BJ (cell line): ENCODE measurements around the gene NAGLU. TPM values are rescaled to one million over a fixed set of nuclear protein-coding genes. Genes with fewer than 3 reads are reported as not detected.
"Not testable (repeated sequence)": the region's sequence is repeated elsewhere in the genome, so short reads cannot be mapped to it uniquely, and the experiment has no call there.

Experiments used
- CTCF ChIA-PET: fragments of 350-600 bp; formaldehyde crosslinking; extraction: SDS; loops from one replicate; lab custom pipeline; 2021; ENCODE audit warnings: antibody characterized with exemption, inconsistent platforms; lab: Yijun Ruan, JAX
- POLR2A ChIA-PET: fragments of 300-600 bp; sonication (Branson Sonifier 250); formaldehyde crosslinking; extraction: SDS; loops from one replicate; lab custom pipeline; 2021; ENCODE audit warnings: antibody characterized with exemption; lab: Charles Lee
- DNase-seq: peaks from one replicate; pipeline ENCODE4 v3.0.0-alpha.2; 2011; ENCODE audit warnings: low read depth
- H3K27me3 ChIP-seq: 2 replicates; pipeline ENCODE4 v1.6.0; 2011; ENCODE audit warnings: low read length; ENCODE audit not compliant: control insufficient read depth, insufficient read depth
- H3K36me3 ChIP-seq: 2 replicates; pipeline ENCODE4 v1.5.1; 2011; ENCODE audit warnings: low read length; ENCODE audit not compliant: control insufficient read depth, insufficient read depth
- H3K4me3 ChIP-seq: 2 replicates; pipeline ENCODE4 v1.5.1; 2011; ENCODE audit warnings: low read depth, mild to moderate bottlenecking, control low read depth, low read length
- polyA plus RNA-seq: library from polyadenylated mRNA; depleted of rRNA; stranded (reverse); fragments of >200 nt; gene quantifications from 2 replicates; pipeline ENCODE4 v1.2.3, GENCODE V29; 2011
- TF ChIP-seq, protein P1 (sequence below): IDR thresholded peaks from 2 replicates; pipeline ENCODE4 v1.5.1; 2011; ENCODE audit warnings: low read depth, mild to moderate bottlenecking, control low read depth, inconsistent platforms, low read length, moderate library complexity; ENCODE audit not compliant: insufficient read depth

The NAGLU gene
- polyA plus RNA-seq, 1 experiment: 45.3 TPM

- Histone ChIP-seq H3K36me3 (no peaks in the 10 kb centered on the region; the same call in 1 of the 2 replicates), H3K27me3 (no peaks in the 10 kb centered on the region), H3K4me3 (peak overlapping the region; percentile 95)
- TF ChIP-seq, protein P1, sequence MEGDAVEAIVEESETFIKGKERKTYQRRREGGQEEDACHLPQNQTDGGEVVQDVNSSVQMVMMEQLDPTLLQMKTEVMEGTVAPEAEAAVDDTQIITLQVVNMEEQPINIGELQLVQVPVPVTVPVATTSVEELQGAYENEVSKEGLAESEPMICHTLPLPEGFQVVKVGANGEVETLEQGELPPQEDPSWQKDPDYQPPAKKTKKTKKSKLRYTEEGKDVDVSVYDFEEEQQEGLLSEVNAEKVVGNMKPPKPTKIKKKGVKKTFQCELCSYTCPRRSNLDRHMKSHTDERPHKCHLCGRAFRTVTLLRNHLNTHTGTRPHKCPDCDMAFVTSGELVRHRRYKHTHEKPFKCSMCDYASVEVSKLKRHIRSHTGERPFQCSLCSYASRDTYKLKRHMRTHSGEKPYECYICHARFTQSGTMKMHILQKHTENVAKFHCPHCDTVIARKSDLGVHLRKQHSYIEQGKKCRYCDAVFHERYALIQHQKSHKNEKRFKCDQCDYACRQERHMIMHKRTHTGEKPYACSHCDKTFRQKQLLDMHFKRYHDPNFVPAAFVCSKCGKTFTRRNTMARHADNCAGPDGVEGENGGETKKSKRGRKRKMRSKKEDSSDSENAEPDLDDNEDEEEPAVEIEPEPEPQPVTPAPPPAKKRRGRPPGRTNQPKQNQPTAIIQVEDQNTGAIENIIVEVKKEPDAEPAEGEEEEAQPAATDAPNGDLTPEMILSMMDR: no peak
- no peak for DNase-seq
- CTCF ChIA-PET: interaction anchor here (1.1 to 1.8 kb wide), 4 partner anchors 12 to 486 kb away, joined by 3 to 4 read pairs (median 4); no protein-coding TSS in a partner anchor
- POLR2A ChIA-PET: interaction anchor here (0.5 kb wide), 1 partner anchor 24 kb away, joined by 5 read pairs; no protein-coding TSS in a partner anchor
Observed at GRCh38 chr17:42553866-42554249, 17.8 kb downstream of the NAGLU start.

DNA sequence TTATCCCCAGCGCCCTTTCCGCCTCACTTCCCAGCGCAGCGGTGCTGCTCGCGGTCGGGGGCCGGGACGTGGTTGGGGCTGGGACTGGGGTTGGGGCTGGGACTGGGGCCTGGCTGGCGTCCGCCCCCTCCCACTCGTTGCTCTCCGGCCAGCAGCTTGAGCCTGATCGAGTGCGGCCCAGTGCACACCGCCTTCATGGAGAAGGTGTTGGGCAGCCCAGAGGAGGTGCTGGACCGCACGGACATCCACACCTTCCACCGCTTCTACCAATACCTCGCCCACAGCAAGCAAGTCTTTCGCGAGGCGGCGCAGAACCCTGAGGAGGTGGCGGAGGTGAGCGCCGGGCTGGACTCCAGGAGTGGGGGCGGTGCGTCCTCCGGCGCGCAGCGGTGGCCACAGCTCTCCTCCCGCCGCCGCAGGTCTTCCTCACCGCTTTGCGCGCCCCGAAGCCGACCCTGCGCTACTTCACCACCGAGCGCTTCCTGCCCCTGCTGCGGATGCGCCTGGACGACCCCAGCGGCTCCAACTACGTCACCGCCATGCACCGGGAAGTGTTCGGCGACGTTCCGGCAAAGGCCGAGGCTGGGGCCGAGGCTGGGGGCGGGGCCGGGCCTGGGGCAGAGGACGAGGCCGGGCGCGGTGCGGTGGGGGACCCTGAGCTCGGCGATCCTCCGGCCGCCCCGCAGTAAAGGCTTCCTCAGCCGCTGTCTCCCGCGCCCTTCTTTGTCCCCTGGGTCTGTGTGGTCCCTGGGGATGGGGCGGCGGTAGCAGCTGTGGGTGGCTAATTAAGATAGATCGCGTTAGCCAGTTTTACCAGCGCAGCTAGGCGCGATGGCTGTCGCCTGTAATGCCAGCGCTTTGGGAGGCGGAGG lies 18.4 kb downstream of the NAGLU start:
- ChIA-PET CTCF (interaction anchor here (0.6 to 1.8 kb wide), 7 partner anchors 13 to 591 kb away, joined by 3 to 4 read pairs (median 4); partner anchors contain the start of gene MLX), POLR2A (interaction anchor here (0.5 kb wide), 1 partner anchor 25 kb away, joined by 5 read pairs; no protein-coding TSS in a partner anchor)
- TF ChIP-seq, protein P1: no peak
- no peaks in the 10 kb centered on the region; the same call in 1 of the 2 replicates for H3K36me3 ChIP-seq
- no peaks in the 10 kb centered on the region for H3K27me3 ChIP-seq
- no peak for DNase-seq
- peak overlapping the region; percentile 95 for H3K4me3 ChIP-seq

DNA sequence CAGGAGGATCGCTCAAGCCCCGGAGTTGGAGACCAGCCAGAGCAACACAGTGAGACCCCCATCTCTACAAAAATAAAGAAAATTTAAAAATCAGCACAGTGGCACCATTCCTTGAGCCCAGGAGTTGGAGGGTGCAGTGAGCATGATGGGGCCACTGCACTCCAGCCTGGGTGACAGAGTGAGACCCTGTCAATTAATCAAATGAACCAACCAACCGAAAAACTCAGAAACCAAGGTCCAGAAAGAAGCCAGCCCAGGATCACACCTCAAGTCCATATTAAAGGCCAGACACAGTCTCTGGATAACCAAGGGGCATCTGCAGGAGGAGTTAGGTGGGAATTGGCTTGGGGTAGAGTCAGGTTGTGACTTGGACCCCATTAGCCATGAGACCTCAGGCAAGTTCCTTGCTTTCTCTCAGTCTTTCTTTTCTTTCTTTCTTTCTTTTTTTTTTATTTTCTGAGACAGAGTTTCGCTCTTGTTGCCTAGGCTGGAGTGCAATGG lies 19.1 kb downstream of the NAGLU start:
- TF ChIP-seq, protein P1: no peak
- no peaks in the 10 kb centered on the region; the same call in 1 of the 2 replicates for H3K36me3 ChIP-seq
- CTCF ChIA-PET: interaction anchor here (0.6 to 1.8 kb wide), 5 partner anchors 12 to 592 kb away, joined by 3 to 4 read pairs (median 4); partner anchors contain the start of gene MLX
- peak overlapping the region; percentile 95 for H3K4me3 ChIP-seq
- DNase-seq: no peak
- POLR2A ChIA-PET: no interaction called here
- H3K27me3 ChIP-seq: no peaks in the 10 kb centered on the region

- H3K27me3 ChIP-seq, H3K36me3 ChIP-seq, CTCF ChIA-PET, POLR2A ChIA-PET, H3K4me3 ChIP-seq, DNase-seq: not testable (repeated sequence)
Observed at GRCh38 chr17:42555961-42556617, 20.0 kb downstream of the NAGLU start.

- POLR2A ChIA-PET: no interaction called here
- TF ChIP-seq, protein P1: no peak
- no peak for DNase-seq
- Histone ChIP-seq H3K4me3 (no peak overlapping the region), H3K36me3 (peaks cover 3% of the 10 kb centered on the region), H3K27me3 (no peaks in the 10 kb centered on the region)
- CTCF ChIA-PET: interaction anchor here (0.7 to 1.6 kb wide), 5 partner anchors 11 to 205 kb away, joined by 3 to 4 read pairs (median 3); no protein-coding TSS in a partner anchor
Observed at GRCh38 chr17:42559075-42559474, 23.0 kb downstream of the NAGLU start.
